SIG-M5 treated with dmso at 0.1 percent for 504 hours (cell line): Measurements from ENCODE around the gene PRAMEF13.
"Not testable (repeated sequence)": the region's sequence is repeated elsewhere in the genome, so short reads cannot be mapped to it uniquely, and the experiment has no call there.

Experiments
- DNase-seq: peaks from one replicate; lab custom pipeline; 2025; ENCODE audit not compliant: unreplicated experiment; lab: John Stamatoyannopoulos, UW

Gene PRAMEF13

DNA sequence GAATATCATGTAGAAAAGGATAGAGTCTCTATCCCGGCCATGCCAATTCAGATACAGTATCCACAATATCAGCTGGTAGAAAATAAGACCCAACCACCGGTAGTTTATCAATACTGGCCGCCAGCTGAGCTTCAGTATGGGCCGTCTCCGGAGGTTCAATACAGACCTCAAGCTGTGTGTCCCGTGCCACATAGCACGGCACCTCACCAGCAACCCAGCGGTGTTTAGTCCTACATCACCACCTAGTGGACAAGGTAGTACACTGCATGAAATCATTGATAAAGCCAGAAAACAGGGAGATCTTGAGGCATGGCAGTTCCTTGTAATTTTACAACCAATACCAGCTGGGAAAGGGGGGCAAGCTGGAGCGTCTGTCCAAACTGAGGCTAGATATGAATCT is 7.5 kb upstream of the PRAMEF13 start:
- not testable (repeated sequence) for DNase-seq

DNA sequence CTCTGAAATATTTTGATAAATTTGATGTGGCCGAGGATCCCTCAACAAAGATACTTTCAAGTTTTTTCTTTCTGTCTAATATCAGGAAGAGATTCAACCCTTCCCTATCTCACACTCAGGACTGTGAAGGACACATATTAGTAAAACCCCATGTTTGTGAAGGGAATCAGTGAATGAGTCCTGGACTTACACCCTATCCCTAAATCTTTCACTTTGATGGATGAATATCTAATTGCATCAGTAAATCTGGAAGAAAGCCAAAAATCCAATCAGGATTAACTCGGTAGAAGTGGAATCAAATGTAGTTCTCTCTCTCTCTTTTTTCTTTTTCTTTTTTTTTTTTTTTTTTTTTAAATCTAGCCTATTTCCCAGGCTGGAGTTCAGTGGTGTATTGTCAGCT is 29.7 kb downstream of the PRAMEF13 start, which contains the start of gene PRAMEF9:
Gene PRAMEF9 (plus strand): TSS at position 301 of the 400 bp plus-strand sequence. CDS start 3,433 bp downstream, outside the sequence.
- not testable (repeated sequence) for DNase-seq

DNA sequence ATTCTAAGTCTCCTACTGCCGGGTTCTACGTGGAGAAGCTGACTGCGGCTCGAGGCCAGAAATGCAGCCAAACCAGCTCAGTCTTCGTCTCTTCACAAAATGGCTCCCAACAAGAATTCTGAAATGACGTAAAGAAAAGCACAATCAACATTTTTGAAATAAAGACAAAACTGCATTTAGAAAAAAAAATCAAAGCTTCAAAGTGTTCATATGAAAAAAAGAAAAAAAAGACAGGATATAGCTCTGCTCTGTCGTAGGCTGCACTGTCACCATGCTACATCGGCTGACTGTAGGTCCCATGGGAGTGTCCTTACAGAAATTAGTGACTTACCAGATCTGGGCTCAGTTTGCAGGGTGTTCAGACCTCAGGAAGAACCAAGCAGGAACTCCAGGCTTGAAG is 35.7 kb downstream of the PRAMEF13 start, which contains the start of gene HNRNPCL4:
Gene HNRNPCL4 (minus strand): TSS at position 101 of the 400 bp plus-strand sequence. CDS start 164 bp downstream, outside the sequence.
- DNase-seq: not testable (repeated sequence)

DNA sequence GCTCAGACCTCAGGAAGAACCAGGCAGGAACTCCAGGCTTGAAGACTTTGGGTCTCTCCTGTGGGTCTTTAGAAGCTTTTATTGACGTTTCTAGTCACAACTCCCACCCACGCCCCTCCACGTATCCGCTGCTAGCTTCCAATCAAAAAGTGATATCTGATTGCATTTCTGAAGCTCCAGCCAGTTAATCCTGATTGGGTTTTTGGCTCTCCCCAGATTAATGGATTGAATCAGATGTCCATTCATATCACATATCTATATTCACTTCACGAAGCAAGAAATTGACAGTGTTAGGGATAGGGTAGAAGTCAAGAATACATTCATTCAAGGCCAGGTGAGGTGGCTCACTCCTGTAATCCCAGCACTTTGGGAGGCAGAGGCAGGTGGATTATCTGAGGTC is 45.3 kb downstream of the PRAMEF13 start, which contains the start of gene PRAMEF26:
Gene PRAMEF26 (minus strand): TSS at position 101 of the 400 bp plus-strand sequence. CDS start 2,914 bp downstream, outside the sequence.
- not testable (repeated sequence) for DNase-seq
